ENCODE results near the gene PIK3C3. TPM values are rescaled to one million over a fixed set of nuclear protein-coding genes. Genes with fewer than 3 reads are reported as not detected.

The PIK3C3 gene
- total RNA-seq (2022; extraction: Qiagen RNA extraction): 15.0 to 21.8 TPM (median 21.0 TPM) in 5 replicates

DNA sequence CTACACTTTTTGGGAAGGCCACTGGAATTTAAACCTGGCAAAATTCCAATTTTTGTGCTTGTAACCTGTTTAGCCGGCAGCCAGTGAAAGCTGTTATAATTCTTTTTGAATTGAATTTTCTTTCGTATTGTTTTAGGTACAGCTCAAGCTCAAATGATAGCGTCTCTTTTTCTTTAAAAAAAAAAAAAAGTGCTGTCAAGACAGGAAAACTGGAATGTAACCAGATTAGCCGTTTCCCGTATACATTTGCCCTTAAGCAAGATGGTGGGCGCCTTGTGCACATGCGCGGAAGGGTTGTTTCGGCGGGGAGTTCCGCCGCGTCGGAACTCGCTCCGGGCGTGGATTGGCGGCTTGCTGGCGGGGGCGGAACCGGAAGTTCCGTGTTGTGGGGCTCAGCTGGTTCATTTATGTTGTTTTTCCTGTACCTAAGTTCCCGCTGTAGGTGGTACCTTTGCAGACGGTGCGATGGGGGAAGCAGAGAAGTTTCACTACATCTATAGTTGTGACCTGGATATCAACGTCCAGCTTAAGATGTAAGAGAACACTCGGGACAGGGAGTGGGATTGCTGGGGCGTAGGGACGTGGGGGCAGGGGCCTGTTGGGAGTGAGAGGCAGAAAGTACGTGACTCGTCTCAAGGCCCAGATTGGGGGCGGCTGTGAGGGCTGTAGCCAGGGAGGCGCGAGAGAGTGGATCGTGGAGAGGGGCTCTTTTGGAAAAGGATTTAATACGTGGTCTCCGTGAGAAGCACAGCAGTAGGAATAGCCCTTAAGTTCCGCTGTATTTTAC, at the start of gene PIK3C3:
PIK3C3 (plus strand) TSS at position 408 of the 787 bp plus-strand sequence; CDS start at position 466, 58 bp downstream.

